ENCODE results near the gene CEACAM21.

The CEACAM21 gene

GRCh38 chr19:41554907-41555306, 21.1 kb upstream of the CEACAM21 start:
- TF ChIP-seq CTCF (IDR thresholded peaks at IDR 0.05; ENCODE audit: low read depth, low read length, missing control alignments) = no peak
- DNase-seq (ENCODE audit: low read depth) = no peak
- no peak overlapping the region for H3K4me3 ChIP-seq (ENCODE audit: low read depth, low read length)

GRCh38 chr19:41555748-41556147, 20.2 kb upstream of the CEACAM21 start:
- no peak overlapping the region for H3K4me3 ChIP-seq (ENCODE audit: low read depth, low read length)
- TF ChIP-seq CTCF (IDR thresholded peaks at IDR 0.05; ENCODE audit: low read depth, low read length, missing control alignments) = no peak
- no peak for DNase-seq (ENCODE audit: low read depth)

GRCh38 chr19:41563854-41564514, 12.0 kb upstream of the CEACAM21 start:
- 0 out of 2 replicates have a peak overlapping the region, but pooled peaks have one; percentile 1 for H3K4me3 ChIP-seq (ENCODE audit: low read depth, low read length)
- no peak for TF ChIP-seq CTCF (IDR thresholded peaks at IDR 0.05; ENCODE audit: low read depth, low read length, missing control alignments)

GRCh38 chr19:41564515-41565378, 11.2 kb upstream of the CEACAM21 start:
- H3K4me3 ChIP-seq (ENCODE audit: low read depth, low read length) = peak overlapping the region; percentile 1; the same call in 1 of the 2 replicates
- TF ChIP-seq CTCF (IDR thresholded peaks at IDR 0.05; ENCODE audit: low read depth, low read length, missing control alignments) = peak; percentile 5
- no peak for DNase-seq (ENCODE audit: low read depth)

More at GRCh38 chr19:41563854-41564514, 12.0 kb upstream of the CEACAM21 start:
- DNase-seq (ENCODE audit: low read depth) = no peak

GRCh38 chr19:41565379-41565720, 10.6 kb upstream of the CEACAM21 start:
- no peak for TF ChIP-seq CTCF (IDR thresholded peaks at IDR 0.05; ENCODE audit: low read depth, low read length, missing control alignments)
- no peak for DNase-seq (ENCODE audit: low read depth)
- H3K4me3 ChIP-seq (ENCODE audit: low read depth, low read length) = no peak overlapping the region

GRCh38 chr19:41566001-41566400, 10.0 kb upstream of the CEACAM21 start:
- H3K4me3 ChIP-seq (ENCODE audit: low read depth, low read length) = no peak overlapping the region
- DNase-seq (ENCODE audit: low read depth) = no peak
- TF ChIP-seq CTCF (IDR thresholded peaks at IDR 0.05; ENCODE audit: low read depth, low read length, missing control alignments) = no peak
